ENCODE measurements around the gene SECISBP2.
A peak's percentile ranks its signal among the peaks of the same experiment; 100 is the strongest.
"Not testable (repeated sequence)": the region's sequence is repeated elsewhere in the genome, so short reads cannot be mapped to it uniquely, and the experiment has no call there.

The SECISBP2 gene, protein sequence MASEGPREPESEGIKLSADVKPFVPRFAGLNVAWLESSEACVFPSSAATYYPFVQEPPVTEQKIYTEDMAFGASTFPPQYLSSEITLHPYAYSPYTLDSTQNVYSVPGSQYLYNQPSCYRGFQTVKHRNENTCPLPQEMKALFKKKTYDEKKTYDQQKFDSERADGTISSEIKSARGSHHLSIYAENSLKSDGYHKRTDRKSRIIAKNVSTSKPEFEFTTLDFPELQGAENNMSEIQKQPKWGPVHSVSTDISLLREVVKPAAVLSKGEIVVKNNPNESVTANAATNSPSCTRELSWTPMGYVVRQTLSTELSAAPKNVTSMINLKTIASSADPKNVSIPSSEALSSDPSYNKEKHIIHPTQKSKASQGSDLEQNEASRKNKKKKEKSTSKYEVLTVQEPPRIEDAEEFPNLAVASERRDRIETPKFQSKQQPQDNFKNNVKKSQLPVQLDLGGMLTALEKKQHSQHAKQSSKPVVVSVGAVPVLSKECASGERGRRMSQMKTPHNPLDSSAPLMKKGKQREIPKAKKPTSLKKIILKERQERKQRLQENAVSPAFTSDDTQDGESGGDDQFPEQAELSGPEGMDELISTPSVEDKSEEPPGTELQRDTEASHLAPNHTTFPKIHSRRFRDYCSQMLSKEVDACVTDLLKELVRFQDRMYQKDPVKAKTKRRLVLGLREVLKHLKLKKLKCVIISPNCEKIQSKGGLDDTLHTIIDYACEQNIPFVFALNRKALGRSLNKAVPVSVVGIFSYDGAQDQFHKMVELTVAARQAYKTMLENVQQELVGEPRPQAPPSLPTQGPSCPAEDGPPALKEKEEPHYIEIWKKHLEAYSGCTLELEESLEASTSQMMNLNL

DNA sequence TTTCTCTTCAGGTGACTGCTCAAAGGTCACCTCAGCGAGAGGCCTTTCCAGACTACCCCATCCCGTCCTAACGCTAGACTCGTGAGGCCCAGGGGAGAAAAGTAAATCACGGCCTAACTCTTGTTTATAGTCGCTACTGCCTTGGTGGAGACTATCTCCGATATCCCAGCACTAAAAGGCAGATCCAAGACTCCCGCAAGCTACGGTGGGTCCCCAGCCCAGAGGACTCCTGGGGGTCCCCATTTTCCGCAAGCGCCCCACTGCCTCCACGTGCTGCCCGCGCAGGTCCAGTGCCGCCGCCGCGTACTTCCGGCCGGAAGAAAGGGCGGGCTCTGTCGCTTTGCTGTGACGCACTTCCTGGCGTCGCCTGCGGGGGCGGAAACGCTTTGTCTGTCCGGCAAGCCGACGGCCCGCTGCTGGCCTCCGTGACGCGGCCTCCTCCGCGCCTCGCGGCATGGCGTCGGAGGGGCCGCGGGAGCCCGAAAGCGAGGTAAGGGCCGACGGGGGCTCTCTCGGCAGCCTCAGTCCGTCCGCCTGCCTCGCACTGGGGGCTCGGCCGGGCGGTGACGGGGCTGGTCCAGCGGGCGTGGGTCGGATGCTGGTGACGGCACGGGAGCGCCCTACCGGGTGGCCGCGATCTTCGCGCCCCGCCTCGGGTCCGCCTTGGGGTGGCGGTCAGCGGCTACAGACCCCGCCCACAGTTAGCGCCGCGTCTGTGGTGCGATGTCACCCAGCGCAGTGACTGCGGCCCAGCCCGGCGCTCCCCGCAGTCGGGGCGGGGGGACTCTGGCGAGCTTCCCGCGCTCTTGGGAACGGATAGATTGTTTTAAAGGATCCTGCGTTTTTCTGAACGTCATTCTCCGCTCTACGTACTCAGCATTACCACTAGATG is at the start of gene SECISBP2:
TSS of gene SECISBP2 (plus strand) at position 378 of the 892 bp plus-strand sequence. CDS start at position 455, 77 bp downstream.
- Histone ChIP-seq H3K36me3 (ENCODE audit: control insufficient read depth, insufficient read depth, low read length) (peaks cover 7% of the 10 kb centered on the region; the same call in 1 of the 2 replicates), H3K27ac (ENCODE audit: low read length) (no peak within 1 kb of the TSS), H3K27me3 (ENCODE audit: control insufficient read depth, insufficient read depth, low read length) (no peaks in the 10 kb centered on the region), H3K4me1 (ENCODE audit: control insufficient read depth, insufficient read depth, low read length) (no peaks in the 10 kb centered on the region), H3K4me3 (ENCODE audit: low read length) (peak within 1 kb of the TSS; percentile 89), H3K9me3 (ENCODE audit: control insufficient read depth, insufficient read depth, low read length) (no peaks in the 10 kb centered on the region)
- no peak for DNase-seq (ENCODE audit: low read depth, low spot score)
- WGBS (ENCODE audit: insufficient coverage, insufficient read length) = no CpG with 5 or more reads among the region's 91 CpGs

DNA sequence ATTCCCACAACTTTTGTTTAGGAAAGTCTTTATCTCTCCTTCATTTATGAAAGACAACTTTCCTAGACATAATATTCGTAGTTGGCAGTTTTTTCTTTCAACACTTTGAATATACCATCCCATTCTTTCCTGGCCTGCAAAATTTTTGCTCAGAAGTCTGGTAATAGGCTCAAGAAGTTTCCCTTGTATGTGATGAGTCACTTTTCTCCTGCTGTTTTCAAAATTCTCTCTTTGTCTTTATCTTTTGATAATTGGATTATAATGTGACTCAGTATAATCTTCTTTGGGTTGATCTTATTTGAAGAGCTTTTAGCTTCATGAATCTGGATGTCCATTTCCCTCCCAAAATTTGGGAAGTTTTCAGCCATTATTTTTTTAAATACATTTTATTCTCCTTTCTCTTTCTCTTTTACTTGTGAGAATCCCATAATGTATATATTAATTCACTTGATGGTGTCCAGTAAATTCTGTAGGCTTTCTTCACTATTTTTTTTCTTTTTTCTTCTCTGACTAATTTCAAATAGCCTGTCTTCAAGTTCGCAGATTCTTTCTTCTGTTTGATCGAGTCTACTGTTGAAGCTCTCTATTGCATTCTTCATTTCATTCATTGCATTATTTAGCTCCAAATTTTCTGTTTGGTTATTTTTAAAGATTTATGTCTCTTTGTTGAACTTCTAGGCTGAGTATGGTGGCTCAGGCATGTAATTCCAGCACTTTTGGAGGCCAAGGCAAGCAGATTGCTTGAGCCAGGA is 44.6 kb upstream of the SECISBP2 start:
- Histone ChIP-seq H3K27me3 (ENCODE audit: control insufficient read depth, insufficient read depth, low read length) (no peaks in the 10 kb centered on the region), H3K4me3 (ENCODE audit: low read length) (no peak overlapping the region), H3K4me1 (ENCODE audit: control insufficient read depth, insufficient read depth, low read length) (no peaks in the 10 kb centered on the region), H3K9me3 (ENCODE audit: control insufficient read depth, insufficient read depth, low read length) (peaks cover 1% of the 10 kb centered on the region), H3K27ac (ENCODE audit: low read length) (no peak overlapping the region), H3K36me3 (ENCODE audit: control insufficient read depth, insufficient read depth, low read length) (no peaks in the 10 kb centered on the region)
- no CpG with 5 or more reads among the region's 3 CpGs for WGBS (ENCODE audit: insufficient coverage, insufficient read length)
- DNase-seq (ENCODE audit: low read depth, low spot score) = no peak

DNA sequence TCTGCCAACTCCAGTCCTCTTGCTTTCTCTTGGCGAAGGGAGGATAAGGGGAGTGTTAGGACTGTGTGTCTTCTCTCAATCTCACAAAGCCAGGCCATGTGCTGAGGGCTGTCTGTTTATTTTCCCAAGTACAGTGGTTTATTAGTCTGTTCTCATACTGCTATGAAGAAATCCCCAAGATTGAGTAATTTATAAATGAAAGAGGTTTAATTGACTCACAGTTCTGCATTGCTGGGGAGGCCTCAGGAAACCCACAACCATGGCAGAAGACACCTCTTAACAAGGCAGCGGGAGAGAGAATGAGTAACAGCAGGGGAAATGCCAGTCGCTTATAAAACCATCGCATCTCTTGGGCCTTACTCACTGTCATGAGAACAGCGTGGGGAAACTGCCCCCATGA is 43.5 kb upstream of the SECISBP2 start:
- 0 out of 2 replicates have a peak overlapping the region, but pooled peaks have one; percentile 9 for H3K4me3 ChIP-seq (ENCODE audit: low read length)
- no peak for DNase-seq (ENCODE audit: low read depth, low spot score)
- H3K27me3 ChIP-seq (ENCODE audit: control insufficient read depth, insufficient read depth, low read length) = no peaks in the 10 kb centered on the region
- no peaks in the 10 kb centered on the region for H3K36me3 ChIP-seq (ENCODE audit: control insufficient read depth, insufficient read depth, low read length)
- H3K9me3 ChIP-seq (ENCODE audit: control insufficient read depth, insufficient read depth, low read length) = peaks cover 1% of the 10 kb centered on the region
- no peaks in the 10 kb centered on the region for H3K4me1 ChIP-seq (ENCODE audit: control insufficient read depth, insufficient read depth, low read length)
- no CpG with 5 or more reads among the region's 5 CpGs for WGBS (ENCODE audit: insufficient coverage, insufficient read length)
- no peak overlapping the region for H3K27ac ChIP-seq (ENCODE audit: low read length)

DNA sequence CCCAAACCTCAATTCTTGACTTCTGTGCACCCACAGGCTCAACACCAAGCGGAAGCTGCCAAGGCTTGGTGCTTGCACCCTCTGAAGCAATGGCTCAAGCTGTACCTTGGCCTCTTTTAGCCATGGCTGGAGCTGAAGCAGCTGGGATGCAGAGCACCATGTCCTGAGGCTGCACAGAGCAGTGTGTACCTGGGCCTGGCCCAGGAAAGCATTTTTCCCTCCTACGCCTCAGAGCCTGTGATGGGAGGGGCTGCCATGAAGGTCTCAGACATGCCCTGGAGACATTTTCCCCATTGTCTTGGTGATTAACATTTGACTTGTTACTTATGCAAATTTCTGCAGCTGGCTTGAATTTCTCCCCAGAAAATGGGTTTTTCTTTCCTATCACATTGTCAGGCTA is 42.3 kb upstream of the SECISBP2 start:
- DNase-seq (ENCODE audit: low read depth, low spot score); H3K4me1 ChIP-seq (ENCODE audit: control insufficient read depth, insufficient read depth, low read length); H3K27ac ChIP-seq (ENCODE audit: low read length); H3K4me3 ChIP-seq (ENCODE audit: low read length); H3K36me3 ChIP-seq (ENCODE audit: control insufficient read depth, insufficient read depth, low read length); H3K9me3 ChIP-seq (ENCODE audit: control insufficient read depth, insufficient read depth, low read length); H3K27me3 ChIP-seq (ENCODE audit: control insufficient read depth, insufficient read depth, low read length): not testable (repeated sequence)
- WGBS (ENCODE audit: insufficient coverage, insufficient read length) = no CpG with 5 or more reads among the region's 2 CpGs

DNA sequence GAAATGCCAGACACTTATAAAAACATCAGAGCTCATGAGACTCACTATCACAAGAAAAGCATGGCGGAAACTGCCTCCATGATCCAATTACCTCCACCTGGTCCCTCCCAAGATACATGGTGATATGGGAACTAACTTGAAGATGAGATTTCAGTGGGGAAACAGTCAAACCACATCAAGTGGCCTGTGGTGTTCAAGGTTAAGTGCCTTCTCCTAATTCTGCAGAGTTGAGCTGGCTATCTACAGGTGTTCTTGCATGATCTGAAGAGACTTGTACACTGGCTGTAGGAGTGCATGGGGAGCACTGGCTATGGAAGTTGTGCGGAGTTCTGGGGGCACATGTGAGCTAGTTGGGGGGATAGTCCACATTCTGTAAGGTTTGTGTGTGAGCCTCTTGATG is 41.3 kb upstream of the SECISBP2 start:
- no peaks in the 10 kb centered on the region for H3K36me3 ChIP-seq (ENCODE audit: control insufficient read depth, insufficient read depth, low read length)
- no CpG with 5 or more reads among the region's 2 CpGs for WGBS (ENCODE audit: insufficient coverage, insufficient read length)
- no peak for DNase-seq (ENCODE audit: low read depth, low spot score)
- no peak overlapping the region for H3K4me3 ChIP-seq (ENCODE audit: low read length)
- H3K27ac ChIP-seq (ENCODE audit: low read length) = no peak overlapping the region
- no peaks in the 10 kb centered on the region for H3K27me3 ChIP-seq (ENCODE audit: control insufficient read depth, insufficient read depth, low read length)
- H3K4me1 ChIP-seq (ENCODE audit: control insufficient read depth, insufficient read depth, low read length) = no peaks in the 10 kb centered on the region
- peaks cover 1% of the 10 kb centered on the region for H3K9me3 ChIP-seq (ENCODE audit: control insufficient read depth, insufficient read depth, low read length)

DNA sequence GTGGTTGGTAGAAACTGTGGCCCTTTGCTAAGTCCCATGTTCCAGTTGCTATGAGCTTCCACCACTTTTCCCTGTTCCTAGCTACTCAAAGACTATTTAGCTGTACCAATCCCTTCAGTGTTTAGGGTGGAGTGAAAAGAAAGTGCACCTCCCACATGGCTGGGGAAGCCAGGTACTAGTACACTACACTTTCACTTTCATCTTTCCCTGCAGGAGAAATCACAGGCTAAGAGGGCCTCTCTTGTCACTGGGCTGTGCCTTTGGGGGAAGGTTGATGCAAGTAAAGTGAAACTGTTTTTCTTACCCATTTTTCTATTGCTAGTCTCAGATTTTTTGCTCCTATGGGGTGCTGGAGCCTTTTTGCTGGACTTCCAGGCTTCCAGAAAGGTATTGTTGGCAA is 40.8 kb upstream of the SECISBP2 start:
- no peak overlapping the region for H3K4me3 ChIP-seq (ENCODE audit: low read length)
- no peaks in the 10 kb centered on the region for H3K36me3 ChIP-seq (ENCODE audit: control insufficient read depth, insufficient read depth, low read length)
- peaks cover 1% of the 10 kb centered on the region for H3K9me3 ChIP-seq (ENCODE audit: control insufficient read depth, insufficient read depth, low read length)
- no peaks in the 10 kb centered on the region for H3K27me3 ChIP-seq (ENCODE audit: control insufficient read depth, insufficient read depth, low read length)
- H3K4me1 ChIP-seq (ENCODE audit: control insufficient read depth, insufficient read depth, low read length) = no peaks in the 10 kb centered on the region
- DNase-seq (ENCODE audit: low read depth, low spot score) = no peak
- no peak overlapping the region for H3K27ac ChIP-seq (ENCODE audit: low read length)

DNA sequence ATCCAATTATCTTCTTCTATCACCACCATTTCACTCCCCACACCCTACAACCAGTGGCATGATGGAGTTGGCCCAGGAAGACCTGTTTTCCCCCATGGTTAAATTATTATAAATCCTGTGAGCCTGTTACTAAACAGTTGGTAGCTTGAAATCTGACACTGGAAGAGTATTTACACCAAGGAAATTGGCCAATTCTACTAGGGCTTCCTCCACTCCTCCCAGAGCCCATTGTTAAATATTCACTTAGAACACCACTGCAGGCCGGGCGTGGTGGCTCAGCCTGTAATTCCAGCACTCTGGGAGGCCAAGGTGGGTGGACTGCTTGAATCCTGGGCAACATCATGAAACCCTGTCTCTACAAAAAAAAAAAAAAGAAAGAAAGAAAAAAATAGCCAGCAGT is 39.7 kb upstream of the SECISBP2 start:
- WGBS (ENCODE audit: insufficient coverage, insufficient read length) = no CpG with 5 or more reads among the region's 2 CpGs
- no peak for DNase-seq (ENCODE audit: low read depth, low spot score)

DNA sequence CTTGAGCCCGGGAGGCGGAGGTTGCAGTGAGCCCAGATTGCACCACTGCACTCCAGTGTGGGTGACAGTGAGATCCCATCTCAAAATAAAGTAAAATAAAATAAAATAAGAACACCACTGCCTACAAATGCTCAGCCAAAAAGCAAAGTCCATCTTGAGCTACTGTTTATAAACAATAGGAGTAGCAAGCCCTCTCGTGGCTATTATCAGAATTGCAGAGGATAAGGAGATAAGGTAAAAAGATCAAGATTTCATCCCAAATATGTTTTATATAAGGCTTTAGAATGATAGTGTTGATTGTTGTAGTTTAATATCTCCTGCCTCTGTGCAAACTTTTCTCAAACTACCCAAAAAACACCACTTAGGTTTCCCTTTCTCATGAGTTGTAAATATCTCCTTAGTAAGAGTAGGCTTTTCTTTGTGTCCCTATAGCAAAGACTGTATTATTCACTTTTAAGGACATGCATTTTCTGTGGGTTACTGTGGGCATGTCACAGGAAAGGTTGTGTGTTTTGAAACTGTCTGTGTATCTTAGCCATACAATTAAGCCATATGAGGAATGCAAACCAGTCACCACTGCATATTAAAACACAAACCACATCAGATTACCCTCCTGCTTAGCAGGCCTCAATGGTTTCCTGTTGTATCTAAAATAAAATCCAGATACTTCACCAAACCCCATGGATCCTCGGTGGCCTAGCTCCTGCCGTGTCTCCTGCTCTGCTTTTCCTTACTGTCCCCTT is 39.1 kb upstream of the SECISBP2 start:
- no peaks in the 10 kb centered on the region for H3K36me3 ChIP-seq (ENCODE audit: control insufficient read depth, insufficient read depth, low read length)
- DNase-seq (ENCODE audit: low read depth, low spot score) = peak; percentile 25
- H3K27me3 ChIP-seq (ENCODE audit: control insufficient read depth, insufficient read depth, low read length) = no peaks in the 10 kb centered on the region
- peaks cover 1% of the 10 kb centered on the region for H3K9me3 ChIP-seq (ENCODE audit: control insufficient read depth, insufficient read depth, low read length)
- WGBS (ENCODE audit: insufficient coverage, insufficient read length) = no CpG with 5 or more reads among the region's 5 CpGs
- no peak overlapping the region for H3K27ac ChIP-seq (ENCODE audit: low read length)
- no peak overlapping the region for H3K4me3 ChIP-seq (ENCODE audit: low read length)
- H3K4me1 ChIP-seq (ENCODE audit: control insufficient read depth, insufficient read depth, low read length) = no peaks in the 10 kb centered on the region

More for the DNA sequence above, 39.7 kb upstream of the SECISBP2 start:
- Histone ChIP-seq H3K27ac (ENCODE audit: low read length) (no peak overlapping the region), H3K9me3 (ENCODE audit: control insufficient read depth, insufficient read depth, low read length) (peaks cover 1% of the 10 kb centered on the region), H3K36me3 (ENCODE audit: control insufficient read depth, insufficient read depth, low read length) (no peaks in the 10 kb centered on the region), H3K4me3 (ENCODE audit: low read length) (no peak overlapping the region), H3K27me3 (ENCODE audit: control insufficient read depth, insufficient read depth, low read length) (no peaks in the 10 kb centered on the region), H3K4me1 (ENCODE audit: control insufficient read depth, insufficient read depth, low read length) (no peaks in the 10 kb centered on the region)

DNA sequence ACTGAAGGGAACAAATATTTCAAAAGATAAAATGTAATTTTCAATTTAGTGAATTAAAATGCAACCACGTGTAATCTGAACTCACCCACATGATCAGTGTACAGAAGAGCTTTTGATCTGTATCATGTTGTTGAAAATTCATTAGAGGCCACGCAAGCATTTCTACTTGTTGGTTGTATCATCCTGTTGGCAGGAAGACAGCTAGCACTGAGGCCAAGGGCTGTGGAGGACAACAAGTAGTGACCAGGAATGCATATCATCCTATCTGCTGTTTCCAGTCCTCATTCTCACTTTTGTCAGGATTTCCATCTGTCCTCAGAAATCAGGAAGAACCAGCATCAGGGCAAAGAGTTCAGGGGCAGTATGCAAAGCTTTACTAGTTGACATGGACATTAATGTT is 37.2 kb upstream of the SECISBP2 start:
- Histone ChIP-seq H3K4me3 (ENCODE audit: low read length) (no peak overlapping the region), H3K27ac (ENCODE audit: low read length) (no peak overlapping the region), H3K27me3 (ENCODE audit: control insufficient read depth, insufficient read depth, low read length) (no peaks in the 10 kb centered on the region), H3K36me3 (ENCODE audit: control insufficient read depth, insufficient read depth, low read length) (no peaks in the 10 kb centered on the region), H3K9me3 (ENCODE audit: control insufficient read depth, insufficient read depth, low read length) (no peaks in the 10 kb centered on the region), H3K4me1 (ENCODE audit: control insufficient read depth, insufficient read depth, low read length) (no peaks in the 10 kb centered on the region)
- no peak for DNase-seq (ENCODE audit: low read depth, low spot score)
- no CpG with 5 or more reads among the region's 2 CpGs for WGBS (ENCODE audit: insufficient coverage, insufficient read length)

Measured in iPS DF 6.9 (cell line).